Stimulated activated CD8-positive, alpha-beta memory T cell treated with anti-CD3 and anti-CD28 coated beads, Interleukin-4, amount 100 ng/mL, for 24 hours (primary cell): ENCODE results near the gene TEAD4.
"Not testable (repeated sequence)": the region's sequence is repeated elsewhere in the genome, so short reads cannot be mapped to it uniquely, and the experiment has no call there.

Source experiments
- DNase-seq: peaks from one replicate; pipeline ENCODE4 v3.0.0-alpha.2; 2020; ENCODE audit warnings: low read depth

The TEAD4 gene

DNA sequence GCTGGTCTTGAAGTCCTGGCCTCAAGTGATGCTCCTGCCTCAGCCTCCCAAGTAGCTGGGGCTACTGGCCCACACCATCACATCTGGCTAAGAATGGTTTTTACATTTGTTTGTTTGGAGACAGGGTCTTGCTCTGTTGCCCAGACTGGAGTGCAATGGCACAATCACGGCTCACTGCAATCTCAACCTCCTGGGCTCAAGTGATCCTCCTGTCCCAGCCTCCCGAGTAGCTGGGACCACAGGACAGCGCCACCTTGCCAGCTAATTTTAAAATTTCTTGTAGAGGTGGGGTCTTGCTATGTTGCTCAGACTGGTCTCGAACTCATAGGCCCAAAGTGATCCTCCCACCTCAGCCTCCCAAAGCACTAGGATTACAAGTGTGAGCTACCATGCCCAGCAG, 89.3 kb downstream of the TEAD4 start:
- no peak for DNase-seq

DNA sequence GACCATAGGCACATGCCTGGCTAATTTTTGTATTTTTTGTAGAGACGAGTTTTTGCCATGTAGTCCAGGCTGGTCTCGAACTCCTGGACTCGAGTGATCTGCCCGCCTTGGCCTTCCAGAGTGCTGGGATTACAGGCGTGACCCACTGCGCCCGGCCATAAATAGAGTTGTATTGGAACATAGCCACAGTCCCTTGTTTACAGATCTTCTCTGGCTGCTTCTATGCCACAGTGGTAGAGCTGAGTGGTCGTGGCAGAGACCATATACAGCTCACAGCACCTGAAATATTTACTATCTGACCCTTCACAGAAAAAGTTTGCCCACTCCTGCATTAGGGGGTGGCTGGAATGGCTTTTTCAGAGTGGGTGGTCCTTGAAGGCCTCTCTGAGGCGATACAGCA, 90.0 kb downstream of the TEAD4 start:
- no peak for DNase-seq

DNA sequence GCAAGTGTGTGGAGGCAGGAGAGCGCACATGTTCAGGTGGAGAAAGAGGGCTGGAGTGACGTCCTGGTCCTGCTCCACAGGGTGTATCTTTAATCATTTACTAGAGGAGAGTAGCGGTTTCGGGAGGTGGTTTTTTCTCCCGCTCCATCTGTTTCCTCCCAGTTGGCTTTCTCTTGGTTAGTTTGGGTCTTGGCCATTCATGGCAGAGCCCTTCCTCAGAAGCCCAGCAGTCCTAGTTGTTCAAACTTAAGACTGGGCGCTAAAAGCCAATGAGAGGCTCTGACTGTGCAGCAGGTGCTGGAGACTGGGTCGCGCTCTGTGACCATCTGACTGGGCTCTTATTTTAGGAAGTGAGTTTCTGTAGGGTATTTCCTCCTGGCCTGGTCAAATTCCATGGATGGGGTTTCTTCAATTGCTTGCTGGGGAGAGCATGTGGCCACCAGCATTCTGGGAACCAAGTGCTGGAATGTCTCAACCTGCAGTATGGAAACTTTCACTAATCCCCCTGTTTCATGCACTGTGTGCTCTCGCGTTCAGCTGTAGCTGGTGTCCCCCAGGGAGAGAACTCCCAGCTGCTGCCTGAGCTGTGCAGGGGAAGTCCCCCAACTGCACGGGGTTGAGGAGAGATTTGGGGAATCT, 90.5 kb downstream of the TEAD4 start:
- no peak for DNase-seq

DNA sequence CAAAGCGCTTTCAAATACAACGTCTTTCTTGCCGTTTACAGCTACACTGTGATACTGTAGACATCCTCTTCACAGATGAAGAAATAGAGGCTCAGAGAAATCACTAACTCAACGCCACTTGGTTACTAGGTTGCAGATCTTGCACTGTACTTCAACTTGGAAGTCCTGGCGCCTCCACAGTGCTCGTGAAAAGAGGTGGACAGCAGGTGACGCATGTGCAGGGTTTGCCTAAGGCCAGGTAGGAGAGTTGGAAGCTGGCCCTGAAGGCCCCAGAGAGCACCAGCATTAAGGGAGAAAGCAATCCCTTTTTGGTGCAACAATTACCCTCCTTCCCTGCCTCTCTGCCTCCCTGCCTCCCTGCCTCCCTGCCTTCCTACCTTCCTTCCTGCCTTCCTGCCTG, 95.2 kb downstream of the TEAD4 start:
- DNase-seq = no peak

DNA sequence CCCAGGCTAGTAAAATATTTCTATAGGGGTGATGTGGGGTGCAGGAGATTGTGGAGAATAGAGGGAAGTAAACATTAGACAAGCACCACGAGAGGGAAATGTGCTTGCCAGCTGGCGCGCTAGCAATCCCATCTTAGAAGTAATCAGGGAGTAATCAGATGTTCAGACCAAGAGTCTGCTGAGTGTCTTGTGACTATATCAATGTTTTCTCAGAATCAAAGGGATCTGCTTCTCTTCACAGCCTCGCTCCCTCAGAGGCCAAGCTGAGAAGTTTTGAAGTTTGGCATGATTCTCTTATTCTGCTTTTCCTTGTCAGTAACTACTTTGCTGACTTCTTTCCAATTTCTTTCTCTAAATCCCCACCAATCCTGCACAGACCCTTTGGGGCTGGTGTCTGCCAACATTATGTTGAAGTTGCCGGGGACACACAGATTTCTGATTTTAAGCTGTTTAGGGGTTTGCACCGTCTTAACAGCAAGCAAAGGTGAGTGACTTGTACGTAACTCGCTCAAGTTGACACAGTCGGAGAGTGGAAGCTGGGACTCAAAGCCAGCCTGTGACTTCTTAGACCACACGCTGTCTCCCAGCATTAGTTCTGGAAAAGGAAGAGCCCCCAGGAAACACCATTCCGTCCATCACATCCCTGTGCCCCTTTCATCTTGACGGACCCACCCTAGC, 96.0 kb downstream of the TEAD4 start:
- no peak for DNase-seq

DNA sequence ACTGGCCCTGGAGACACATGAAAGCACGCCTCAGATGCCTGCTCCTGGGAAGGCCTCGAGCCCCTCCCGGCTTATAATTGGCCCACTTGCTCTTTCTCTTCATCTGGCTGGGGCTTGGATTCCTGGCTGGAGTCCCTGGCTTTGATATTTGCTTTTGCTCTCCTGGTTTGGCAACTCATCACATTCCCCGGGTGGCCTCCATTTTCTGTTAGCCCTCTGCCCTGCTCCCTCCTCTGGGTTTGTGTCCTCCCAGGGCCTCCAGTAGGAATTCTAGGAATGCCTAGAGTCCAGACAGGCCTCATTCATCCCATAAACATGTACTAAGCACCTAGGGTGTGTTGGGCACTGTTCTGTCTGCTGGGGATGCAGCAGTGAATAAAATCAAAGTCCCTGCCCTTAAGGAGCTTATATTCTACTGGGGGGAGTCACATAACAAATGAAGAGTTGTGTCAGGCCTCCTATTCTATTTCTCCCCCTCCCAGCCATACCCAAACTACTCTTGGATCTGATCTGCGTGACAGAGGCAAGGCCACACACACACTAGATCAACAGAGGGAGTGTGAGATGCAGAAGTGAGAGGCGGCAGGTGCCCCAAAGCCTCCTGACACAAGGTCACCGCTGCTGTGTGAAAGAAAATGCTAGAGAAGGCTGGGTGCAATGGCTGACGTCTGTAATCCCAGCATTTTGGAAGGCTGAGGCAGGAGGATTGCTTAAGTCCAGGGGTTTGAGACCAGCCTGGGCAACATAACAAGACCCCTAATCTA, 96.7 kb downstream of the TEAD4 start:
- DNase-seq = no peak

DNA sequence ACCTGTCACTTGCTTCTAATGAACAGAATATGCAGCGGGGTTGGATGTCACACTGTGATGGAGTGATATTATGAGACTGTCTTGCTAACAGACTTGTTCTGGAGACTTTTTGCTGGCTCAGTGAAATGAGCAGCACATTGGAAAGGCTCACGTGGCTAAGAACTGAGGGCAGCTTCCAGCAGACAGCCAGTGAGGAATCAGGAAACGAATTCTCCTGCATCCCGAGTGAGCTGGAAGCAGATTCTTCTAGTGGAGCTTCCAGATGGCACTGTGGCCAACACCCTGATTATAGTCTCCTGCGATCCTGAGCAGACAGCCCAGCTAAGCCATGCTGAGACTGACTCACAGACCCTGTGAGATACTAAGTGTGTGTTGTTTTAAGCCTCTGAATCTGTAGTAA, 101.9 kb downstream of the TEAD4 start:
- no peak for DNase-seq

DNA sequence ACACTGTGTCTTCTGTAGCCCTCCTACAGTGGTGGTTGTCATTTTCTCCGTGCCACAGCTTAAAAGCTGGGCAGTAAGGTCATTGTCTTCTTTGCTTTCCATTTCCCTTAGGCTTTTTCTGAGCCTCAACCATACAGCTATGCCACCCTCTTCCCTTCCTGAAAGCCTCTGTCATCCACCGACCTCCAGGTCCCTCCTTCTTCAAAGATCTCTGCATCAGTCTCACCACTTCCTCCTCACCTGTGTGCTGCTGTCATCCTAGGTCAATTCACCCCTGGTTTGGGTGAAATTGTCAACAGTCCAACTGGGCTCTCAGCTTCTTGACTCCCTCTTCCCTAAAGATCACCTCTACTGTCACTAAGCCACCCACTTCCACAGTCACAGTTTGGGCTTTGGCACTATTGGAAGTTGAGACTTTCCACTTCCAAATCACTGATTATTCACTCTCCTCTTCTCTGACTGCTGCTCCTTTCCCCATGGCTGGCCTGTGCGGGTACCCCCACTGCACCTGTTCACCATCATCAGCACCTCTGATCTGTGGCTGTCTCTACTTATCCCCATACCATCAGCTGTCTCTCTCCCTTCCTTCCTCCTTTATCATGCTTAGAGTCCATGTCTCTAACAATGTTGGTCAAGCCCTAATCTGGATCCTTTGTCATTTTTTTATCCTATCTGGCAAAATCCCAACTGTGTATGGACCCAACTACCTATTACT, 102.5 kb downstream of the TEAD4 start:
- DNase-seq = no peak

DNA sequence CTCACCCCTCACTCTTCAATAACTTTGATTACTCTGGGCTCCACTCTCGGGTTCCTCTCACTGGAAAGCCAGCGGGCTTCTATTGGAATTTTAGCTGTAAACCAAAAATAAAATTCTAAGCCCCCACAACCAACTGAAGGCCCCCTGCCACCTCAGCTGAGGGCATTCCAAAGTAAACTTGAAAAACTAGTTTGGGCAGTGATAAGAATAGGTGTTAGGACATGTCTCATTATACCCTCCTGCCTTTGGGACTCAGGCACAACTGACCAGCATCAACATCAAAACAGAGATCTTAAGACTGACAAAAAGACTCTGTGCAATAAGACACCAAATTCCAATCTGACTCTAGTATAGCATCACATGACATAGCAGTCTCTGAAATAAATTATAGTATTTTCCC, 106.1 kb downstream of the TEAD4 start:
- no peak for DNase-seq

DNA sequence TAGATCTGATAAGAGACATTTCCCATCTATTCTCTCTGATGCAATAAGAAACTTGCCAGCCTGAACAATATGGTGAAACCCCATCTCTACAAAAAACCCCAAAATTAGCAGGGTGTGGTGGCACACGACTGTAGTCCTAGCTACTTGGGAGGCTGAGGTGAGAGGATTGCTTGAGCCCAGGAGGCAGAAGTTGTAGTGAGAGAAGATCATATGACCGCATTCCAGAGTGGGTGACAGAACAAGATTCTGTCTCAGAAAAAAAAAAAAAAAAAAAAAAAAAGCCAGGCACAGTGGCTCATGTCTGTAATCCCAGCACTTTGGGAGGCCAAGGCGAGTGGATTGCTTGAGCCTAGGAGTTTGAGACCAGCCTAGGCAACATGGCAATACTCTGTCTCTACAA, 106.6 kb downstream of the TEAD4 start:
- DNase-seq = not testable (repeated sequence)

DNA sequence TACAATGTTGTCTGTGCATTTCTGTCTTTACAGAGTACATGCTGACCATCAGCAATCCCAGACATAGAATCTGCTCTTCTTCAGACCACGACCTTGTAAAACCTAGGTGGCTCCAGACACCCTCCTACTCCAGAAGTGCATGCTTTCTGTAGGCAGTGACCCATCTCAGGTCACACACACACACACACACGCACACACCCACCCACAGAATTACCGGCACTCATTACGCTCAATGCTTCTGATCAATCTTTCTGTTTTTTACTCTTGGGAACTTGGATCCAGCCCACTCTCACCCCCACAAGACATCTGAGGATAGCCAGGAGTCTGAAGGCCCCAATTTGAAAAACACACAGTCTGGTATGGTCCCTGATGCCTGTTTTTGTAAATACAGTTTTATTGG, 110.5 kb downstream of the TEAD4 start:
- DNase-seq = no peak

DNA sequence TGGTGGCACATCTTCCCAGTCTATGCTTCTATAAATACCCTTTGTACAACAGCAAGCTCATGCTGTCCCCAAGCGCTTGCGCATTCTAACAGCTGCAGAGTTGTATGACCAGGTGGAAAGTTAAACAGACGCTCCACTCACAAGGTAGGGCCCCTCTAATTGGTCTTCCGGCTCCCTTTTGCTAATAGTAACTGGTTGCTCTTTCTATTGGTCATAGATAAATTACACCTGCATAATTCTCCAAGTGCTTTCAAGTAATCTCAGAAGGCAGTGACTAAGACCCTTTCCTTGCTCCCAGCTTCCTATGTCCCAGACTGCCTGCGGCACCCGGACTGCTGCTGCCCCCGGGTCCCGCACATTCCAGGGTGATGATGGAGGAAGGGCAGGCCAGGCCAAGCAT, 111.9 kb downstream of the TEAD4 start:
- DNase-seq = no peak

DNA sequence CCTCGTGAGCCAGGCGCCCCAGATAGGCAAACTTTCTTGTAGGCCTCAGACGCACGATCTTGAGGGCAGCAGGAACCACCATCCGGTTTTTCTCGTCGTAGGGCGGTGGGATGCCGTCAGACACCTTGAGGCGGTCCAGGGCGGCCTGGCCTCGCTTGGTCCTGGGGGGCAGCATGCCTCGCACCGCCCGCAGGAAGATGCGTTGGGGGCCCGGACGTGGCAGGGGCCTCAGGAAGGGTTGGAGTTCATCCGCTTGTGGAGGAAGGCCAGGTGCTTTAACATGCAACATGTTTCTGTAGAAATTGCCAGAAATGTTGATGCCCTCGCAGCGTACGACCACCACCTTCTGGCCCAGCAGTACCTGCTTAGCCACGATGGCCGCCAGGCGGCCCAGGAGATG, 112.5 kb downstream of the TEAD4 start:
- DNase-seq = no peak

DNA sequence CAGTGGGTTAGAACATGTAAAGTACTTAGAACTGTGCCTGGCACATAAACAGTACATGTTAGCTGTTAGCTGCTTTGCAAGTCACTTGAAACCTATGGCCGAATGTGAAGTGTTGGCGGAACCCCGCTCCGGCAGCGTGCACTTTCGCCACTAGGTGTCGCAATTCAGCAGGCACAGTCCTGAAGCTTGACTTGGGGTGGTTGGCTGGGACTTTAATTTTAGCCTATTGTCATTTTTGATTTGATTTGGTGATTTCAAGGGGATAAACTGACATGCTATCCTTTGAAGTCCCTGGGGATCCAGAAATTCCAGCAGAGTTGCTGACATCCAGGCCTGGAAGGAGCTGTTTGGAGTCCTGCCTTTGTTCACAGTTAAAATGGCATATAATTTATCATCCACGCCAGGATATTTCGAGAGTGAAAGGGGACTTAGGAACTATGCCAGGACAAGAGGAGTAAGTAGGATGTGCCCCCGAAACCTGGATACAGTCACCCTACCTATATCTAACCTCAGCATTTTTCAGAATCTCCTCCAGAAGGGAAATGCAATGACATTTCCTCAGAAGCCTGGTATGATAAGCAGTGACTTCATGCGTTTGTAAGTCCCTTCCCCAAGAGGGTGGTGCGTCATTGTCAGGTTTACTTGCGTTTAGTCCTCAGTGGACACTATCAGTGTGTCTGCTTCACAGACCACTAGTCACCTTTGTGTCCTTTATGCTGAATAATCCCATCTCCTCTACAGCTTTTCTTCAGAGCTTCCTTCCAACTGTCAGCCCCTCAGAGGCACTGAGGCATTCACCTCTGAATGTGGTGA, 114.4 kb downstream of the TEAD4 start:
- peak; percentile 75 for DNase-seq

DNA sequence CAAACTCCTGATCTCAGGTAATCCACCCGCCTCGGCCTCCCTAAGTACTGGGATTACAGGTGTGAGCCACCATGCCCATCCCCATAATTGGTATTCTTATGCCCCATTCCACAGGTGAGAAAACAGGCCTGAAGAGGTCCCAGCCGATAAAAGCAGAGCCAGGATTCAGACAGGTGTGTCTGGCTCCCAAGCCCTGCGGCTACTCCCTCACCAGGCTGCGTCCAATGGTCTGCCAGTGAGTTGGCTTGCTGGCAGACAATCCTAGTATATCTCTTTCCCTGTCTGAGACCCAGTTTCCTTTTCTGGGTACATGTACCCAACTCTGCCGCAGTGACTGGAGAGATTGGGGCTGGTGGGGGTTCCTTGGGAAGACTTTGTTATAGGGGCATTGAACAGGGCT, 116.1 kb downstream of the TEAD4 start:
- no peak for DNase-seq

DNA sequence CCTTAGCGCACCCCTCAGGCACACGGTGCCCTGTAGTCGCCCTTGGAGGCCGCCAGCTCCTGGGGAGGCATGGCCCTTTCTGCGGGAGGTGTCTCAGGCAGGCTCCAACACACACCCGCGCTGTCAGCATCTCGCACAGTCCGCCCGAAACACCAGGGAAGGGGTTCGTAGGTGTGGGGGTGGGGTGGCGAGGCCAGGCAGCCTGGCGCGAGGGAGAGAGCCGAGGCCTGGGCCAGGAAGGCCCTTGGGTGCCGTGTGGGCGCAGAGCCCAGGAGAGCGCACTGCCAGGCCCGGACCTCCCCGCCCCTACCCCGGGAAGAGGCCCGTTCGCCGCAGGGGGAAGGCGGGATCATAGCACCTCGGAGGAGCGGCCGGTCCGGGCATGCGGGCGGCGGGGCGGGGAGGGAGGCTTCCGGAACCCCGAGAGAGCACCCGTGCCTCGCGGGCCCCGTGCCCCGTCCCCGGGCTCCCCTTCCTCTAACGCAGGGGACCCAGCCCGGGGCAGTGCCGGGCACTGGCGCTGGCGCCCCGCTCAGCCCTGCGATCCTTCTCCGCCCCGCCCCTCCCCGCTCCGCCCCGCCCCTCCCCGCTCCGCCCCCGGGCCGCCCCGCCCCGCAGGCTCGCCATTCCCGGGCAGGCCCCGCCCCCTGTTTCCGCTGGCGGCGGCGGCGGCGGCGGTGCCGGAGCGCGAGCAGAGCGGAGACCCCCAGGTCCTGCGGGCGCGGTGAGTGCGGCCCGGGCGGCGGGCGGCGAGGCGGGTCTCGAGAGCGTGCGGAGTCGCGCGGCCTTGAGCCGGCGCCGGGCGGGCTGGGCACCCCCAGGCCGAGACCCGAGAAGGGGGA, 117.8 kb downstream of the TEAD4 start, which contains the start of gene TSPAN9:
TSS of gene TSPAN9 (plus strand) at position 650 of the 842 bp plus-strand sequence. CDS start 123,815 bp downstream, outside the sequence.
- peak; percentile 55 for DNase-seq

DNA sequence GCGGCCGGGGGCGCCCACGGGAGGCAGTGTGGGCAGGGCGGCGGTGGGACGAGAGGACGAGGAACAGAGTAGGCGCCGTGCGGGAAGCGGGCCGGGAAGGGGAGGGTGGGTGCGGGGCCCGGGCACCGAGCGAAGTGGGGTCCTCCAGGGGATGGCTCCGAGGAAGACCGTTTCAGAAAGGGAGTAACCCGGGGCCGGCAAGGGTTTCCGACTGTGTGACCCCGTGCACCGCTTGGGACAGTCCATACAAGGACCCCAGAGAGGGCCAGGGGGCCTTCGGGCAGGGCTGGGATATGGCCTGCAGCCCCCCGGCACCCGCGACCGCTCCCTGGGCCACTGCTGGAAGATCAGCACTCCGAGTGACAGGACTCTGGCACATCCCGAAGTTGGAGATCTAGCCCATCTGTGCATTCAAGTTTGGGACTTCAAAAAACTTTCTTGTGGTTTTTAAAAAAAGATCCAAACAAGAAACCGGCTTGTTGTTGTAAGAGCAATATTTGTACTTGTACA, 118.4 kb downstream of the TEAD4 start:
- no peak for DNase-seq

DNA sequence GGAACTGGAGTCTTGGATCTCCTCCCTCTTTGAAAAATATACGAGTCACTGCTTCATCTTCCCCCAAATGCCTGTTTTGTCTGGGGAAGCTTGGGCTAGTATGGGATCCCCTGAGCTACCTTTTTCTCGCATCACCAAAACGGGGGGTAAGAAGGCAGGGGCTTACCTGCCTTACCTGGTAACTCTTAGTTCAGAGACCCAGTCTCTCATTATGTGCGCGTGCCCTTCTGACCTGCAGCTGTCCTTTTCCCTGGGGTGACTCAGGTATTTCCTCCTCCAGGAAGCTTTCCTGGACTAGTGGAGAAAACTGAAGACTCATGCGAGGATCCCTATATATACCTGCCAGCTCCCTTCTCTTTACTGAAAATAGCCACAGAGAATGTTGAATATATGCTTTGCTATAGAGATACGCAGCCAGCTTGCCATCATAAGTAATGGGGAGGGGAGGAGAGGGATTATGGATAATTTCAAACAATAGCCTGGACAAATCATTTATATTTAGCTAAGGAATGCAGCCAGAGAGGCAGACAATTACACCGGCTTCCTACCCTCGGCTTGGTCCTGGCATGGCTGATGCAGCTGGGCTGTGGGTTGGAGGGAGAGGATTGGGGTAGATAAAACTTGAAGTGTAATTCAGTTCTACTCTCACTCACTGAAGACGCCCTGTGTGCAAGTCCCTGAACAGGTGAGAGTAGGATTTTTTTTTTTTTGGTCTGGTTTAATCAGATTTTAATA, 119.1 kb downstream of the TEAD4 start:
- DNase-seq = no peak

DNA sequence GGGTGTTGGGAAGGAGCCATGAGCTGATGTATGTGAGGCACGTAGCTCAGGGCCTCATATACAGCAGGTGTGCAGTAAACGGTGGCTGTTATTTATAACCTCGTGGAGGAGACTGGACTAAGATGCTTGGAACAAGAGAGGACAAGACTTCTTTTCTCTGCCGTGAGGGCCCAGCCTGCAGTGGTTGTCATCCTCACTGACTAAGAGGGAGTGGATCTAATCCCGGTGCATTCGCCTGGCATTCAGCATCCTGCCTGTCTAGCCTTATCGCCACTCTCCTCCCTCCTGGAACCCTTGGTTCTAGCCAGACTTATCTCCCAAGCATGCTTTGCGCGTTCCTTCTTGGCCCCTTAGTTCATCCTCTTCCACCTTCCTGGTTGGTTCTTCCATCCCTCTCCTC, 121.9 kb downstream of the TEAD4 start:
- DNase-seq = no peak

DNA sequence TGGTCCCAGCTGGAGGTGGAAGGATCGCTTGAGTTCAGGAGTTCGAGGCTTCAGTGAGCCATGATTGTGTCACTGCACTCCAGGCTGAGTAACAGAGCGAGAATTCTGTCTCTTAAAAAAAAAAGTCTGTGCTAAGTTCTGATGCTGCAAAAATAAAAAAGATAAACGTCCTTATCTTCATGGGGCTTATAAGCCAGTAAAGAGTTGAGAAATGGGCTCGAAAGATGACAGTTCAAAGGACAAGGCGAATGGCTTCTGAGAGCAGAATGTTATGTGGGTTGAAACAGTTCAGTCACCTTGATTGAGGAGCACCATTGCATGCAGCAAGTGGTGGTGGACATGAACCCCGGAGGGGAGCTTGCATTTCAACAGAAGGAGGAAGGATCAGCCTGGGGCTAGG, 122.7 kb downstream of the TEAD4 start:
- no peak for DNase-seq
